AG10803 (cell line): Measurements from ENCODE around the gene CORO7.
"Not testable (repeated sequence)": the region's sequence is repeated elsewhere in the genome, so short reads cannot be mapped to it uniquely, and the experiment has no call there.

Experiments used
- DNase-seq: peaks from one replicate; pipeline ENCODE4 v3.0.0; 2010; ENCODE audit warnings: low read depth
- H3K4me3 ChIP-seq: 2 replicates; pipeline ENCODE4 v1.5.1; 2011; ENCODE audit warnings: mild to moderate bottlenecking, low read length, control low read depth
- CTCF ChIP-seq: conservative IDR thresholded peaks from 2 replicates; pipeline ENCODE4 v1.5.1; 2011; ENCODE audit warnings: mild to moderate bottlenecking, low read length, control low read depth, inconsistent platforms

The CORO7 gene

GRCh38 chr16:4337540-4338088 is 78.8 kb downstream of the CORO7 start:
- H3K4me3 ChIP-seq, result no peak overlapping the region
- no peak for DNase-seq
- no peak for TF ChIP-seq CTCF

- no peak for TF ChIP-seq CTCF
- no peak for DNase-seq
- H3K4me3 ChIP-seq, result no peak overlapping the region
These were observed 79.5 kb downstream of the CORO7 start for GRCh38 chr16:4336701-4337539.

GRCh38 chr16:4334724-4335495 is 81.5 kb downstream of the CORO7 start:
- no peak for DNase-seq
- no peak overlapping the region for H3K4me3 ChIP-seq
- TF ChIP-seq CTCF, result no peak

GRCh38 chr16:4333714-4334113 is 82.7 kb downstream of the CORO7 start:
- DNase-seq, H3K4me3 ChIP-seq: not testable (repeated sequence)

GRCh38 chr16:4333308-4333638 is 83.1 kb downstream of the CORO7 start:
- H3K4me3 ChIP-seq, result no peak overlapping the region
- DNase-seq, result no peak
- no peak for TF ChIP-seq CTCF

- no peak overlapping the region for H3K4me3 ChIP-seq
- no peak for TF ChIP-seq CTCF
- DNase-seq, result no peak
These were observed 83.6 kb downstream of the CORO7 start for GRCh38 chr16:4332623-4333307.

GRCh38 chr16:4332083-4332482 is 84.3 kb downstream of the CORO7 start:
- no peak for TF ChIP-seq CTCF
- no peak overlapping the region for H3K4me3 ChIP-seq
- DNase-seq, result no peak
